Hematopoietic multipotent progenitor cell treated with erythropoietin and hydrocortisone succinate and interleukin-3 and kit ligand, for 4 days (in vitro differentiated cells): ENCODE data around the gene CASP14.
A peak's percentile ranks its signal among the peaks of the same experiment; 100 is the strongest.
"Not testable (repeated sequence)": the region's sequence is repeated elsewhere in the genome, so short reads cannot be mapped to it uniquely, and the experiment has no call there.

Experiments used
- DNase-seq: peaks from one replicate; pipeline ENCODE4 v3.0.0-alpha.2; 2015

CASP14 gene

GRCh38 chr19:15072930-15073647, 23.8 kb downstream of the CASP14 start:
- DNase-seq: peak; percentile 5

DNA sequence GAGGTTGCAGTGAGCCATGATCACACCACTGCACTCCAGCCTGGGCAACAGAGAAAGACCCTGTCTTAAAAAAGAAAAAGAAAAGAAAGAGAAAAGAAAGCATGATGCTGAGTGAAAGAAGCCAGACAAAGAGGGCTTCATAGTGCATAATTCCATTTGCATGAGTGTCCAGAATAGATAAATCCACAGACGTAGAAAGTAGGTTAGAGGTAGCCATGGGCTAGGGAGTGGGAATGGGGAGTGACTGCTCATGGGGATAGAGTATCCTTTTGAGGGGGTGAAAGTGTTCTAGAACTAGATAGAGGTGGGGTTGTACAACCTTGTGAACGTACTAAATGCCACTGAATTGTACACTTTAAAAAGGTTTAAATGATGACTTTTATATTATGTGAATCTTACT, 25.1 kb downstream of the CASP14 start:
- no peak for DNase-seq

GRCh38 chr19:15075806-15076205, 26.5 kb downstream of the CASP14 start:
- no peak for DNase-seq

DNA sequence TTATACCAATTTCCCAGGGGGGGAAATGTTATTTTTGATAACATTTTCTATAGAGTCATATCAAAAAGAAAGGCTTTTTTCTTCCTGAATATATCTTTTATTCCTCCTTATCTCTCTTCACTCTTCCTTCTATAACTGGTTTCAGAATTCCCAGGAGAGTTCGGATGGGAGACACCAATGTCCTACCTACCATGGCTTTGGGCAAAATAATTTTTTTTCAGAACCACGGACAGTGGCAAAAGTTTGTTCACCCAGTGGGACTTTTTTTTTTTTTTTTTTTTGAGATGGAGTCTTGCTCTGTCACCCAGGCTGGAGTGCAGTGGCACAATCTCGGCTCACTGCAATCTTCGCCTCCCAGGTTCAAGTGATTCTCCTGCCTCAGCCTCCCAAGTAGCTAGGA, 30.7 kb downstream of the CASP14 start:
- peak; percentile 42 for DNase-seq

- DNase-seq: no peak
Measured at GRCh38 chr19:15081911-15082310, 32.6 kb downstream of the CASP14 start, which contains the start of gene OR1I1. Gene OR1I1 (plus strand): TSS chr19:15082211. CDS start chr19:15087066, 4,855 bp downstream.

DNA sequence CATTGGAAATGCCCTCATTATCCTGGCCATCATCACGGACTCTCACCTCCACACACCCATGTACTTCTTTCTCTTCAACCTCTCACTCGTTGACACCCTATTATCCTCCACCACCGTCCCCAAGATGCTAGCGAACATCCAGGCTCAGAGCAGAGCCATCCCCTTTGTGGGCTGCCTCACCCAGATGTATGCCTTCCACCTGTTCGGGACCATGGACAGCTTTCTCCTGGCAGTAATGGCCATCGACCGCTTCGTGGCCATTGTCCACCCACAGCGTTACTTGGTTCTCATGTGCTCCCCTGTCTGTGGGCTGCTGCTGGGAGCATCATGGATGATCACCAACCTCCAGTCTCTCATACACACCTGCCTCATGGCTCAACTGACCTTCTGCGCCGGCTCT, 37.9 kb downstream of the CASP14 start:
- DNase-seq: no peak

- DNase-seq: peak; percentile 90
Measured at GRCh38 chr19:15091918-15092753, 42.9 kb downstream of the CASP14 start.

- DNase-seq: no peak
Measured at GRCh38 chr19:15093001-15093400, 43.7 kb downstream of the CASP14 start.

DNA sequence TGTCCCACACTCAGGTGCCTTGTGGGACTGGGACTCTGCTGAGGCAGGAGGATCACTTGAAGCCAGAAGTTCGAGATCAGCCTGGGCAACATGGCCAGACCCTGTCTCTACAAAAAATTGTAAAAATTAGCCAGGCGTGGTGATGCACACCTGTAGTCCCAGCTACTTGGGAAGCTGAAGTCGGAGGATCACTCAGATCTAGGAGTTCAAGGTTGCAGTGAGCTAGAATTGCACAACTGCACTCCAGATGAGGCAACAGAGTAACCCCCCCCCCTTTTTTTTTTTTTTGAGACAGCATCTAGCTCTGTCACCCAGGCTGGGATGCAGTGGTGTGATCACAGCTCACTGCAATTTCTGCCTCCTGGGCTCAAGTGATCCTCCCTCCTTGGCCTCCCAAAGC, 46.9 kb downstream of the CASP14 start:
- no peak for DNase-seq

DNA sequence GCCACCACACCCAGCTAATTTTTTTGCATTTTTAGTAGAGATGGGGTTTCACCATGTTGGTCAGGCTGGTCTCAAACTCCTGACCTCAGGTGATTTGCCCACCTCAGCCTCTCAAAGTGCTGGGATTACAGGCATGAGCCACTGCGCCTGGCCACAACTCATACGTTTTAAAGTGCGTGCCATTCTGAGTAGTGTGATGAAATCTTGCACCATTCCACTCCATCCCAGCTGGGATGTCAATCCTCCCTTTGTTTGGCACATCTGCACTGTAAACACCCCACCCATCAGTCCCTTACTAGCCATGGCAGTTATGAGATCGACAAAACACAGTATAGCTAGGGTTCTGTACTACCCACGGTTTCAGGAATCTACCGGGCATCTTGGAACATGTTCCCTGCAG, 48.7 kb downstream of the CASP14 start:
- DNase-seq: not testable (repeated sequence)

DNA sequence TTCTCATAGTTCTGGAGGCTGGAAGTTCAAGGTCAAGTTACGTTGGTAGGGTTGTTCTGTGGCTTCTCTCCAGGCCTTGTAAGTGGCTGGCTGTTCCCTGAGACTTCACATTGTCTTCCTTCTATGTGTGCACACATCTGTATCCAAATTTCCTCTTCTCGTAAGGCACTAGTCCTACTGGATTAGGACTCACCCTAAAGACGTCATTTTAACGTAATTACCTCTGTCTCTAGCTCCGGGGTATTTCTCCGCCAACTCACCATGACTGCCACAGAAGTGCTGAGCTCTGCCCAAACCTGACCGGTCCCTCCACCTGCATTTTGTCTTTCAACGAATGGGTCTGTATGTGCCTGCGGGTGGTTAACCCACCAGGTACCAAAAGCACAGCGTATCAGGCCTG, 49.2 kb downstream of the CASP14 start:
- DNase-seq: no peak

- DNase-seq: no peak
Measured at GRCh38 chr19:15099017-15099582, 49.8 kb downstream of the CASP14 start.

DNA sequence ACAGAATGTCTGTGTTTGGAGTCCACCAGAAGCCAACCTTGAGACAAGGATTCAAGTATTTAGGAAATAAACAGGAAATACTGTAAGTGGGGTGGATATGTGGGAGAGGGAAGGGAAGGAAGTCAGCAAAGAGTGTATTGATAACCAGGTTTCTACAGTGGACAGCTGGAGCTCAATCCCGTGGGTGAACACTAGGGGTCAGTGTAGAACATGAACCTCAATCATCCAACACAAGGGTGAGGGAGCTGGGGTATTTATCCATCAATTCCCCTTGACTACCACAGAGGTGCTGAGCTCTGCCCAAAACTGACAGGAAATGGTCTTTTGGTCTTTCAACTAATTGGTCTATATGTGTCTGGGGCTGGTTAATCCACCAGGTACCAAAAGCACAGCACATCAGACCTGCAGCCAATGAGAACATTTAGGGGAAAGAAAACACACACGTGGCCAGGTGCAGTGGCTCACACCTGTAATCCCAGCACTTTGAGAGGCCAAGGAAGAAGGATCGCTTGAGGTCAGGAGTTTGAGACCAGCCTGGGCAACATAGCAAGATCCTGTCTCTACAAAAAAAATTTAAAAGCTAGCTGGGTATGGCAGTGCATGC, 52.3 kb downstream of the CASP14 start:
- peak; percentile 73 for DNase-seq

DNA sequence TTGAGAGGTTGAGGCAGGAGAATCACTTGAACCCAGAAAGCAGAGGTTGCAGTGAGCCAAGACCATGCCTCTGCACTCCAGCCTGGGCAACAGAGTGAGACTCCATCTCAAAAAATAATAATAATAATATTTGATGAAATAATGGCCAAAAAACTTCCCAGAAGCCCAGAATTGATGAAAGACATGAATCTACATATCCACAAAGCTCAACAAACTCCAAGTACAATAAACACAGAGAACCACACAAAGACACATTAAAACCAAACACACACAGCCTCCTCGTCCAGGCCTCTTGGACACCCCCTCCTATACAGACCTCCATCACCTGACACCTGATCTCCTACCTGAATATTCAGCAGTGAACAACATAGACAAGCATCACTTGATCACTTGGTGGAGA, 54.7 kb downstream of the CASP14 start:
- DNase-seq: no peak

GRCh38 chr19:15104411-15104810, 55.1 kb downstream of the CASP14 start:
- DNase-seq: no peak

GRCh38 chr19:15105044-15105443, 55.8 kb downstream of the CASP14 start:
- DNase-seq: no peak

GRCh38 chr19:15107061-15108010, 58.1 kb downstream of the CASP14 start, which contains the start of gene SYDE1:
Gene SYDE1 (plus strand): TSS chr19:15107401. CDS start chr19:15107434, 33 bp downstream.
- DNase-seq: peak; percentile 40
